ENCODE results near the gene LEMD2.

GRCh38 chr6:33791620-33792019 lies 2.7 kb upstream of the LEMD2 start:
- TF ChIP-seq, protein P1, sequence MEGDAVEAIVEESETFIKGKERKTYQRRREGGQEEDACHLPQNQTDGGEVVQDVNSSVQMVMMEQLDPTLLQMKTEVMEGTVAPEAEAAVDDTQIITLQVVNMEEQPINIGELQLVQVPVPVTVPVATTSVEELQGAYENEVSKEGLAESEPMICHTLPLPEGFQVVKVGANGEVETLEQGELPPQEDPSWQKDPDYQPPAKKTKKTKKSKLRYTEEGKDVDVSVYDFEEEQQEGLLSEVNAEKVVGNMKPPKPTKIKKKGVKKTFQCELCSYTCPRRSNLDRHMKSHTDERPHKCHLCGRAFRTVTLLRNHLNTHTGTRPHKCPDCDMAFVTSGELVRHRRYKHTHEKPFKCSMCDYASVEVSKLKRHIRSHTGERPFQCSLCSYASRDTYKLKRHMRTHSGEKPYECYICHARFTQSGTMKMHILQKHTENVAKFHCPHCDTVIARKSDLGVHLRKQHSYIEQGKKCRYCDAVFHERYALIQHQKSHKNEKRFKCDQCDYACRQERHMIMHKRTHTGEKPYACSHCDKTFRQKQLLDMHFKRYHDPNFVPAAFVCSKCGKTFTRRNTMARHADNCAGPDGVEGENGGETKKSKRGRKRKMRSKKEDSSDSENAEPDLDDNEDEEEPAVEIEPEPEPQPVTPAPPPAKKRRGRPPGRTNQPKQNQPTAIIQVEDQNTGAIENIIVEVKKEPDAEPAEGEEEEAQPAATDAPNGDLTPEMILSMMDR (conservative IDR thresholded peaks at IDR 0.05 in 1 of 2, IDR thresholded peaks at IDR 0.05 in 1 of 2; ENCODE audit: extremely low read depth in 1 of 2, insufficient read depth in 1 of 2, low read depth in 1 of 2, low read length in 2 of 2) = no peak
- no peak for TF ChIP-seq EZH2 (IDR thresholded peaks at IDR 0.05; ENCODE audit: borderline replicate concordance, low read length)

Data from mammary epithelial cell (primary cell).